Caco-2 (cell line): ENCODE data around the gene RERE. TPM values are rescaled to one million over a fixed set of nuclear protein-coding genes. Genes with fewer than 3 reads are reported as not detected.
A peak's percentile ranks its signal among the peaks of the same experiment; 100 is the strongest.

ENCODE experiments used
- BruUV-seq: library from RNA; stranded (reverse); fragments of 400-500 nt; replicated peaks from 2 replicates; lab custom pipeline; 2021; lab: Mats Ljungman, UMichigan
- CTCF ChIA-PET: fragments of 300-600 bp; sonication (Branson Sonifier 250); formaldehyde crosslinking; loops from one replicate; lab custom pipeline; 2022; ENCODE audit warnings: antibody characterized with exemption; lab: Charles Lee
- POLR2A ChIA-PET: fragments of 300-600 bp; sonication (Branson Sonifier 250); formaldehyde crosslinking; loops from one replicate; lab custom pipeline; 2022; ENCODE audit warnings: antibody characterized with exemption; lab: Charles Lee
- DNase-seq, 2 experiments: peaks; one replicate each; pipeline versions ENCODE4 v3.0.0 to v3.0.0-alpha.2; 2020 to 2022
- H3K27me3 ChIP-seq: replicated peaks from 2 replicates; pipeline ENCODE4 v1.6.0; 2011; ENCODE audit warnings: low read length; ENCODE audit not compliant: control insufficient read depth, insufficient read depth
- H3K36me3 ChIP-seq: 2 replicates; pipeline ENCODE4 v1.5.1; 2011; ENCODE audit warnings: low read length; ENCODE audit not compliant: control insufficient read depth, insufficient read depth
- H3K4me1 ChIP-seq: fragments of 250-450 bp; sonication (Bioruptor Pico); 2 replicates; pipeline ENCODE4 v1.5.1; 2020; ENCODE audit warnings: mild to moderate bottlenecking
- H3K4me3 ChIP-seq: 2 replicates; pipeline ENCODE4 v1.5.1; 2011; ENCODE audit warnings: low read depth, mild to moderate bottlenecking, control low read depth, low read length
- H3K9me3 ChIP-seq: fragments of 250-450 bp; sonication (Bioruptor Pico); 2 replicates; pipeline ENCODE4 v1.5.1; 2020; ENCODE audit warnings: mild to moderate bottlenecking, moderate library complexity
- H3K27ac Mint-ChIP-seq: one replicate; pipeline ENCODE4 v1.8.0; 2022; ENCODE audit warnings: mixed read lengths; ENCODE audit not compliant: unreplicated experiment
- H3K27me3 Mint-ChIP-seq: one replicate; pipeline ENCODE4 v1.8.0; 2022; ENCODE audit warnings: mixed read lengths; ENCODE audit not compliant: insufficient read depth, unreplicated experiment
- H3K36me3 Mint-ChIP-seq: one replicate; pipeline ENCODE4 v1.8.0; 2022; ENCODE audit warnings: mild to moderate bottlenecking, mixed read lengths; ENCODE audit not compliant: insufficient read depth, unreplicated experiment
- H3K4me1 Mint-ChIP-seq: one replicate; pipeline ENCODE4 v1.8.0; 2022; ENCODE audit warnings: low read depth, mixed read lengths; ENCODE audit not compliant: unreplicated experiment
- H3K4me3 Mint-ChIP-seq: one replicate; pipeline ENCODE4 v1.8.0; 2022; ENCODE audit warnings: mild to moderate bottlenecking, moderate library complexity, mixed read lengths; ENCODE audit not compliant: unreplicated experiment
- H3K9me3 Mint-ChIP-seq: one replicate; pipeline ENCODE4 v1.8.0; 2022; ENCODE audit warnings: mixed read lengths; ENCODE audit not compliant: unreplicated experiment
- intact Hi-C: fragments of 100-400 bp; cut with micrococcal nuclease; formaldehyde crosslinking; loops from one replicate; pipeline ENCODE4 v1.10.0; 2022; ENCODE audit not compliant: unreplicated experiment
- total RNA-seq: library from RNA; stranded (reverse); gene quantifications from 2 replicates; pipeline ENCODE4 v1.2.3, GENCODE V29; 2022
- TF ChIP-seq, protein P1 (sequence below), 2 experiments: fragments of 200-600 bp in 1 of 2; IDR thresholded peaks; 1 replicate in 1 of 2; 2 replicates in 1 of 2; pipeline versions ENCODE4 v1.5.1 to v1.8.0; 2011 to 2022; ENCODE audit warnings: antibody characterized with exemption in 1 of 2, control low read depth in 1 of 2, inconsistent platforms in 1 of 2, low read depth in 1 of 2, low read length in 1 of 2, mild to moderate bottlenecking in 1 of 2, moderate library complexity in 1 of 2; ENCODE audit not compliant: insufficient read depth in 1 of 2, severe bottlenecking in 1 of 2, unreplicated experiment in 1 of 2

The RERE gene
- total RNA-seq, 1 experiment from 2014 or later: 85.2 TPM

DNA sequence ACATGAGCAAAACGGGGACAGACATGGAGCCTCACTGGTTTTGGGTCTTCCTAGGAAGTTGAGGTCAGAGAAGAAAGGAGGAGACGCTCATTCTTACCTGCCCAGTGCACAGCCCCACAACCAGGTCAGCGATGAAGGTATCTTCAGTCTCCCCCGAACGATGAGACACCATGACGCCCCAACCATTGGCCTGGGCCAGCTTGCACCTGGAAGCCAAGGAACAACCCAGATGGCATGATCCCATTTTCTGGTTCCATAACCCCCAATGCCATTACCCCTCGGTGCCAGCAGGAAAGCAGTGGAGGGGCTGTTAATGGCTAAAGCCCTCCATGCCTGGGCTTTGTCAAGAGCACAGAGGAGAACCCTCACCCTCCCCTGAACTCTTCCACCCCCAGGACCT lies 45.7 kb upstream of the RERE start:
- H3K27me3 Mint-ChIP-seq: no peaks in the 10 kb centered on the region
- POLR2A ChIA-PET: interaction anchor here (1.2 kb wide), 1 partner anchor 15 kb away, joined by 6 read pairs; the partner anchor contains the start of gene ENO1
- intact Hi-C loops: no loop called here
- DNase-seq: no peak
- H3K36me3 ChIP-seq: peaks cover 20% of the 10 kb centered on the region
- peaks cover 15% of the 10 kb centered on the region for H3K4me1 ChIP-seq
- CTCF ChIA-PET: interaction anchor here (1.2 kb wide), 1 partner anchor 17 kb away, joined by 5 read pairs; no protein-coding TSS in a partner anchor
- peaks cover 6% of the 10 kb centered on the region for H3K4me1 Mint-ChIP-seq
- no peak overlapping the region for H3K4me3 ChIP-seq
- no peaks in the 10 kb centered on the region for H3K9me3 ChIP-seq
- peak overlapping the region; percentile 29 for H3K27ac Mint-ChIP-seq
- peaks cover 100% of the 10 kb centered on the region for H3K36me3 Mint-ChIP-seq
- H3K4me3 Mint-ChIP-seq: no peak overlapping the region
- no peaks in the 10 kb centered on the region for H3K27me3 ChIP-seq
- no peaks in the 10 kb centered on the region for H3K9me3 Mint-ChIP-seq
- TF ChIP-seq, protein P1, sequence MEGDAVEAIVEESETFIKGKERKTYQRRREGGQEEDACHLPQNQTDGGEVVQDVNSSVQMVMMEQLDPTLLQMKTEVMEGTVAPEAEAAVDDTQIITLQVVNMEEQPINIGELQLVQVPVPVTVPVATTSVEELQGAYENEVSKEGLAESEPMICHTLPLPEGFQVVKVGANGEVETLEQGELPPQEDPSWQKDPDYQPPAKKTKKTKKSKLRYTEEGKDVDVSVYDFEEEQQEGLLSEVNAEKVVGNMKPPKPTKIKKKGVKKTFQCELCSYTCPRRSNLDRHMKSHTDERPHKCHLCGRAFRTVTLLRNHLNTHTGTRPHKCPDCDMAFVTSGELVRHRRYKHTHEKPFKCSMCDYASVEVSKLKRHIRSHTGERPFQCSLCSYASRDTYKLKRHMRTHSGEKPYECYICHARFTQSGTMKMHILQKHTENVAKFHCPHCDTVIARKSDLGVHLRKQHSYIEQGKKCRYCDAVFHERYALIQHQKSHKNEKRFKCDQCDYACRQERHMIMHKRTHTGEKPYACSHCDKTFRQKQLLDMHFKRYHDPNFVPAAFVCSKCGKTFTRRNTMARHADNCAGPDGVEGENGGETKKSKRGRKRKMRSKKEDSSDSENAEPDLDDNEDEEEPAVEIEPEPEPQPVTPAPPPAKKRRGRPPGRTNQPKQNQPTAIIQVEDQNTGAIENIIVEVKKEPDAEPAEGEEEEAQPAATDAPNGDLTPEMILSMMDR (IDR thresholded peaks at IDR 0.05; ENCODE audit: insufficient read depth in 1 of 2, low read depth in 1 of 2, low read length in 1 of 2, severe bottlenecking in 1 of 2, unreplicated experiment in 1 of 2): no peak
- no TSS peak for BruUV-seq

DNA sequence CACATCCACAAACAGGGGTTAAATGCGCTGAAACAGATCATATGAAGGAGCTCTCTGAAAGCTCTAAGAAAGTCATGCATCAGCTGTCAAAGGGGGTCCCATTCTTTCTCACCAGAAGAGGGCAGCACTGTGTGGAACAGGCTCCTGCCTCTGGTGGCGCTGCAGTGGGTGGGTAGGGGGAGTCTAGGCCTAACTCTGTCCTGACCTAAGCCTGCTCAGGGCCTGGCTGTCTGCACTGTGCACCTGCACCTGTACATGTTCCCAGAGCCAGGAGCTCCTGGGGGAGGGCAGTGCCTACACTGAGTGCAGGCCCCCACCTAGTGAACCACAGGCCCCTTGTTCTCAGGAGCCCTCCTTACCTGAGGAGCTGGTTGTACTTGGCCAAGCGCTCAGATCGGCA lies 45.1 kb upstream of the RERE start:
- DNase-seq: peak; percentile 59 to 76
- no peaks in the 10 kb centered on the region for H3K27me3 Mint-ChIP-seq
- peaks cover 20% of the 10 kb centered on the region for H3K36me3 ChIP-seq
- TF ChIP-seq, protein P1 (IDR thresholded peaks at IDR 0.05; ENCODE audit: insufficient read depth in 1 of 2, low read depth in 1 of 2, low read length in 1 of 2, severe bottlenecking in 1 of 2, unreplicated experiment in 1 of 2): peak; percentile 46 to 73
- no peaks in the 10 kb centered on the region for H3K9me3 ChIP-seq
- no TSS peak for BruUV-seq
- no peak overlapping the region for H3K4me3 ChIP-seq
- H3K4me1 ChIP-seq: peaks cover 21% of the 10 kb centered on the region
- intact Hi-C loops: no loop called here
- no peaks in the 10 kb centered on the region for H3K9me3 Mint-ChIP-seq
- peaks cover 100% of the 10 kb centered on the region for H3K36me3 Mint-ChIP-seq
- H3K27me3 ChIP-seq: no peaks in the 10 kb centered on the region
- ChIA-PET CTCF (interaction anchor here (0.6 to 1.2 kb wide), 4 partner anchors 13 to 1646 kb away, joined by 3 to 5 read pairs (median 4); no protein-coding TSS in a partner anchor), POLR2A (interaction anchor here (1.2 kb wide), 1 partner anchor 16 kb away, joined by 6 read pairs; the partner anchor contains the start of gene ENO1)
- H3K4me3 Mint-ChIP-seq: no peak overlapping the region
- H3K27ac Mint-ChIP-seq: peak overlapping the region; percentile 29
- H3K4me1 Mint-ChIP-seq: peaks cover 6% of the 10 kb centered on the region

DNA sequence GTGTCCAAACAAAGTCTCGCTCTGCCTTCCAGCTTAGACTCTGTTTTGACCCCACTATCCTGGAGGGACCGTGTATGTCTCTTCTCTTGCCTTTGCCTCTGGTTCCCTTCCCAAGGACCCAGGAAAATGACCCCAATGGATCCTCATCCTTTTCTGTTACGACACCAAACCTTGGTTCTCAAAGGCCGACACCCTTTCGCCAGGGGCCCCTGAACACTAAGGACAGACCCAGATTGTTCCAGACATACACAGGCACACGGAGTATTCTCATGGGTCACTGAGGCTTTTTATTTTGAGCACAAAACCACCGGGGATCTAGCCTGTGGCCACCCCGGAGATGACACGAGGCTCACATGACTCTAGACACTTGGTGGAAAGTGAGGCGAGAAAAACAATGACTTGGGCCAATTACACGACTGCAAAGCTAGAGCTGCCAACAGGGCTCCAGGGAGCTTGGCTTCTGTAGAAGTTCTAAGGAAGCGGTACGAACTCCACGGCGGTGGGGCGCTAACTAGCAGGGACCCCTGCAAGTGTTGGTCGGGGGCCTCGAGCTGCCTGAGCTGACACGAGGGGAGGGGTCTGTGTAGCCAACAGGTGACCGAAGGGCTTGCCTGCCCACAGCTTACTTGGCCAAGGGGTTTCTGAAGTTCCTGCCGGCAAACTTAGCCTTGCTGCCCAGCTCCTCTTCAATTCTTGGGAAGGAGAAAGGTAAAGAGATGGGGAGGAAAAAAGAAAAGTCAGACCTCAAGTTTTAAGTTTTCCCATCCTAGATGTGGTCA lies 43.5 kb upstream of the RERE start:
- no TSS peak for BruUV-seq
- ChIA-PET POLR2A (interaction anchor here (0.6 kb wide), 1 partner anchor 90 kb away, joined by 6 read pairs; no protein-coding TSS in a partner anchor), CTCF (interaction anchor here (0.6 to 4.5 kb wide), 2 partner anchors 12 to 282 kb away, joined by 4 to 31 read pairs; no protein-coding TSS in a partner anchor)
- H3K4me3 ChIP-seq: no peak overlapping the region
- Mint-ChIP-seq H3K27ac (peak overlapping the region; percentile 9), H3K36me3 (peaks cover 95% of the 10 kb centered on the region), H3K9me3 (no peaks in the 10 kb centered on the region), H3K4me1 (peaks cover 6% of the 10 kb centered on the region), H3K27me3 (no peaks in the 10 kb centered on the region), H3K4me3 (no peak overlapping the region)
- H3K9me3 ChIP-seq: no peaks in the 10 kb centered on the region
- TF ChIP-seq, protein P1 (IDR thresholded peaks at IDR 0.05; ENCODE audit: insufficient read depth in 1 of 2, low read depth in 1 of 2, low read length in 1 of 2, severe bottlenecking in 1 of 2, unreplicated experiment in 1 of 2): no peak
- peaks cover 16% of the 10 kb centered on the region for H3K36me3 ChIP-seq
- no peak for DNase-seq
- peaks cover 21% of the 10 kb centered on the region for H3K4me1 ChIP-seq
- intact Hi-C loops: no loop called here
- no peaks in the 10 kb centered on the region for H3K27me3 ChIP-seq
